ENCODE results near the gene NTM.

NTM gene

GRCh38 chr11:131923309-131923708 is 552.9 kb downstream of the NTM start:
- Histone ChIP-seq H3K27me3 (ENCODE audit: control insufficient read depth in 1 of 2, insufficient read depth in 2 of 2, low read length in 2 of 2) (no peaks in the 10 kb centered on the region), H3K4me3 (ENCODE audit: low read depth in 1 of 2, low read length in 2 of 2) (no peak overlapping the region), H3K9ac (ENCODE audit: low read length) (no peak overlapping the region), H3K4me1 (ENCODE audit: insufficient read depth, low read length) (peaks cover 18% of the 10 kb centered on the region), H3K36me3 (ENCODE audit: insufficient read depth, low read length) (no peaks in the 10 kb centered on the region), H3K9me3 (ENCODE audit: low read length) (no peaks in the 10 kb centered on the region), H3K27ac (ENCODE audit: low read depth, low read length) (no peak overlapping the region)

DNA sequence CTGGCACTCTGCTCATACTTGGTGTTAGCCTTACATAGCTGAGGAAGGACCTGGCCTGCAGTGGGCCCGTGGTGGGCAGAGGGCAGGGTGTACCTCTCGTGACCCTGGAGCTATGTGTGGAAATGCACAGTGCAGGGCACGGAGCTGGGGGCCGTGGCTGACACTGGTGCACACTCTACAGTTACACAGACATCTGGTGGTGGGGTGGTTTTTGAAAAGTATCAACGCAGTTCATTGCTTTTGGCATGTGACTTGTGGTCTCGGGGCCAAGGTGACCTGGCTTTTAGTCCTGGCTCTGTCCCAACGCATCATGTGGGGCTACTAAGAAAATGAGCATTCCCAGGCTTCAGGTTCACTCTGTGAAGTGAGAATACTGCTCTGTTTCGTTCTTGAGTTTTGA is 553.6 kb downstream of the NTM start:
- no peak overlapping the region for H3K4me3 ChIP-seq (ENCODE audit: low read depth in 1 of 2, low read length in 2 of 2)
- H3K9me3 ChIP-seq (ENCODE audit: low read length), result no peaks in the 10 kb centered on the region
- no peak overlapping the region for H3K9ac ChIP-seq (ENCODE audit: low read length)
- no peaks in the 10 kb centered on the region for H3K36me3 ChIP-seq (ENCODE audit: insufficient read depth, low read length)
- H3K4me1 ChIP-seq (ENCODE audit: insufficient read depth, low read length), result peaks cover 18% of the 10 kb centered on the region
- H3K27ac ChIP-seq (ENCODE audit: low read depth, low read length), result no peak overlapping the region
- H3K27me3 ChIP-seq (ENCODE audit: control insufficient read depth in 1 of 2, insufficient read depth in 2 of 2, low read length in 2 of 2), result no peaks in the 10 kb centered on the region

- Histone ChIP-seq H3K27ac (ENCODE audit: low read depth, low read length) (no peak overlapping the region), H3K27me3 (ENCODE audit: control insufficient read depth in 1 of 2, insufficient read depth in 2 of 2, low read length in 2 of 2) (no peaks in the 10 kb centered on the region), H3K36me3 (ENCODE audit: insufficient read depth, low read length) (no peaks in the 10 kb centered on the region), H3K9ac (ENCODE audit: low read length) (no peak overlapping the region), H3K4me3 (ENCODE audit: low read depth in 1 of 2, low read length in 2 of 2) (no peak overlapping the region), H3K9me3 (ENCODE audit: low read length) (no peaks in the 10 kb centered on the region), H3K4me1 (ENCODE audit: insufficient read depth, low read length) (peaks cover 18% of the 10 kb centered on the region)
Measured at GRCh38 chr11:131924457-131925201, 554.2 kb downstream of the NTM start.

GRCh38 chr11:131925829-131926228 is 555.4 kb downstream of the NTM start:
- no peak overlapping the region for H3K4me3 ChIP-seq (ENCODE audit: low read depth in 1 of 2, low read length in 2 of 2)
- H3K9me3 ChIP-seq (ENCODE audit: low read length), result no peaks in the 10 kb centered on the region
- H3K4me1 ChIP-seq (ENCODE audit: insufficient read depth, low read length), result peaks cover 18% of the 10 kb centered on the region

GRCh38 chr11:131928992-131929391 is 558.6 kb downstream of the NTM start:
- no peak overlapping the region for H3K27ac ChIP-seq (ENCODE audit: low read depth, low read length)
- H3K9me3 ChIP-seq (ENCODE audit: low read length), result no peaks in the 10 kb centered on the region
- H3K9ac ChIP-seq (ENCODE audit: low read length), result no peak overlapping the region
- H3K27me3 ChIP-seq (ENCODE audit: control insufficient read depth in 1 of 2, insufficient read depth in 2 of 2, low read length in 2 of 2), result no peaks in the 10 kb centered on the region
- H3K4me1 ChIP-seq (ENCODE audit: insufficient read depth, low read length), result peaks cover 10% of the 10 kb centered on the region
- H3K36me3 ChIP-seq (ENCODE audit: insufficient read depth, low read length), result no peaks in the 10 kb centered on the region
- no peak overlapping the region for H3K4me3 ChIP-seq (ENCODE audit: low read depth in 1 of 2, low read length in 2 of 2)

More at GRCh38 chr11:131925829-131926228, 555.4 kb downstream of the NTM start:
- no peaks in the 10 kb centered on the region for H3K36me3 ChIP-seq (ENCODE audit: insufficient read depth, low read length)
- H3K9ac ChIP-seq (ENCODE audit: low read length), result no peak overlapping the region
- H3K27me3 ChIP-seq (ENCODE audit: control insufficient read depth in 1 of 2, insufficient read depth in 2 of 2, low read length in 2 of 2), result no peaks in the 10 kb centered on the region
- H3K27ac ChIP-seq (ENCODE audit: low read depth, low read length), result no peak overlapping the region

DNA sequence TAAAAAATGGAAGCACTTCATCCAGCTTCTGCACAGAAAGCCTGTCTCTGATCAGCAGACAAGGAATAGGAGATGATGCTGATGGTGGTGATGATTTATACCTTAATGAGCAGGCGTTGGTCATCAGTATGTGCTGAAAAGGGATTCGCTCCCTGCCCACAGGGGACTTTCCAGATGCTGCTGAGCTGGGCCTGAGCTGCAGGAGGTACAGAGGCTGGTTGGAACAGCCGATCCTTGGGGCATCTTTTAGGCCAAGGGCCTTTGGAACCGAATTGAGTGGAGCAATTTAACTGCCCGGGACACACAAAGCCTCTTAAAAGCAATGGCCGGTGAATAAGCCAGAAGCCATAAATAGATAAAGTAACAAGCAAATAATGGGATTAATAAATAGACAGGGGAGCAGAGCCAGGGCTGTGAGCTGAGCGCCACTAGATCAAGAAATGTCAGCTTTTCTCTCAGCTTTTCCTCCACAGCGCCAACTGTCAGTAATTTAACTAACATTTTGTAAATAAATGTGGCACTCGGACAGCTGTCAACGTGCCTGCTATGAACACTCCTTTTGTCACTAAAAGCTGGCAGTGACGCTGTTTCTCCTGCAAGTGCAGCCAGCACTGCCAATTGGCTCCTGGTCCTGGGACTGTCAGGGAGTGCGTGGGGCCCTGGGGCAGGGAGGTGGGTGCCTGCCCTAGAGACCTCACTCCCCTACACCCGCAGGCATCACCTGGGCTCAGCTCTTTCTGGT is 562.3 kb downstream of the NTM start:
- Histone ChIP-seq H3K36me3 (ENCODE audit: insufficient read depth, low read length) (no peaks in the 10 kb centered on the region), H3K27ac (ENCODE audit: low read depth, low read length) (no peak overlapping the region), H3K4me3 (ENCODE audit: low read depth in 1 of 2, low read length in 2 of 2) (no peak overlapping the region), H3K9me3 (ENCODE audit: low read length) (no peaks in the 10 kb centered on the region), H3K9ac (ENCODE audit: low read length) (no peak overlapping the region), H3K27me3 (ENCODE audit: control insufficient read depth in 1 of 2, insufficient read depth in 2 of 2, low read length in 2 of 2) (no peaks in the 10 kb centered on the region), H3K4me1 (ENCODE audit: insufficient read depth, low read length) (no peaks in the 10 kb centered on the region)

- Histone ChIP-seq H3K4me3 (ENCODE audit: low read depth in 1 of 2, low read length in 2 of 2) (no peak overlapping the region), H3K9ac (ENCODE audit: low read length) (no peak overlapping the region), H3K27me3 (ENCODE audit: control insufficient read depth in 1 of 2, insufficient read depth in 2 of 2, low read length in 2 of 2) (no peaks in the 10 kb centered on the region), H3K36me3 (ENCODE audit: insufficient read depth, low read length) (no peaks in the 10 kb centered on the region), H3K27ac (ENCODE audit: low read depth, low read length) (no peak overlapping the region), H3K9me3 (ENCODE audit: low read length) (no peaks in the 10 kb centered on the region), H3K4me1 (ENCODE audit: insufficient read depth, low read length) (no peaks in the 10 kb centered on the region)
Measured at GRCh38 chr11:131934006-131934405, 563.6 kb downstream of the NTM start.

DNA sequence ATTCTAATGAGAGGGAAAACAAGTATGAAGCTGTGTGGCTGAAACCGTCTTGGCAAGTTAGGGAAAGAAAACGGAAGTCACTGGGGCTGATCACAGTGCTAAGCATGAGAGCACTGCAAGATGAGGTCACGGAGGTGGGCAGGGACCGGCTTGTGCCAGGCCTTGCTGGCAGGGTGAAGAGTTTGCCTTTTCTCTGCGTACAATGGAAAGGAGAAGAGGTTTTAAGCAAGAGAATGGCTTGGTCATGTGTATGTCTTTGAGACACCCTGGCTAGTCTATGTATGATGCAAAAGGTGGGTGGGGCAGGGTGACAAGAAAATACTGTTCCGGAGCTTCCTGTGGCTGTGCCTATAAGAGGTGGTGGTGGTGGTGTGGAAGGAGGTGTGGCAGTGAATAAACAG is 567.9 kb downstream of the NTM start:
- Histone ChIP-seq H3K4me1 (ENCODE audit: insufficient read depth, low read length) (no peaks in the 10 kb centered on the region), H3K4me3 (ENCODE audit: low read depth in 1 of 2, low read length in 2 of 2) (no peak overlapping the region), H3K9ac (ENCODE audit: low read length) (no peak overlapping the region), H3K27me3 (ENCODE audit: control insufficient read depth in 1 of 2, insufficient read depth in 2 of 2, low read length in 2 of 2) (no peaks in the 10 kb centered on the region), H3K9me3 (ENCODE audit: low read length) (no peaks in the 10 kb centered on the region), H3K36me3 (ENCODE audit: insufficient read depth, low read length) (no peaks in the 10 kb centered on the region), H3K27ac (ENCODE audit: low read depth, low read length) (no peak overlapping the region)

GRCh38 chr11:131940126-131940525 is 569.7 kb downstream of the NTM start:
- no peaks in the 10 kb centered on the region for H3K9me3 ChIP-seq (ENCODE audit: low read length)
- H3K4me3 ChIP-seq (ENCODE audit: low read depth in 1 of 2, low read length in 2 of 2), result no peak overlapping the region
- H3K27me3 ChIP-seq (ENCODE audit: control insufficient read depth in 1 of 2, insufficient read depth in 2 of 2, low read length in 2 of 2), result no peaks in the 10 kb centered on the region
- no peaks in the 10 kb centered on the region for H3K36me3 ChIP-seq (ENCODE audit: insufficient read depth, low read length)
- no peak overlapping the region for H3K27ac ChIP-seq (ENCODE audit: low read depth, low read length)
- H3K9ac ChIP-seq (ENCODE audit: low read length), result no peak overlapping the region
- H3K4me1 ChIP-seq (ENCODE audit: insufficient read depth, low read length), result no peaks in the 10 kb centered on the region

GRCh38 chr11:131942878-131943277 is 572.5 kb downstream of the NTM start:
- no peaks in the 10 kb centered on the region for H3K4me1 ChIP-seq (ENCODE audit: insufficient read depth, low read length)
- H3K36me3 ChIP-seq (ENCODE audit: insufficient read depth, low read length), result no peaks in the 10 kb centered on the region
- no peak overlapping the region for H3K4me3 ChIP-seq (ENCODE audit: low read depth in 1 of 2, low read length in 2 of 2)
- no peaks in the 10 kb centered on the region for H3K27me3 ChIP-seq (ENCODE audit: control insufficient read depth in 1 of 2, insufficient read depth in 2 of 2, low read length in 2 of 2)
- H3K9me3 ChIP-seq (ENCODE audit: low read length), result no peaks in the 10 kb centered on the region
- H3K9ac ChIP-seq (ENCODE audit: low read length), result no peak overlapping the region
- H3K27ac ChIP-seq (ENCODE audit: low read depth, low read length), result no peak overlapping the region

DNA sequence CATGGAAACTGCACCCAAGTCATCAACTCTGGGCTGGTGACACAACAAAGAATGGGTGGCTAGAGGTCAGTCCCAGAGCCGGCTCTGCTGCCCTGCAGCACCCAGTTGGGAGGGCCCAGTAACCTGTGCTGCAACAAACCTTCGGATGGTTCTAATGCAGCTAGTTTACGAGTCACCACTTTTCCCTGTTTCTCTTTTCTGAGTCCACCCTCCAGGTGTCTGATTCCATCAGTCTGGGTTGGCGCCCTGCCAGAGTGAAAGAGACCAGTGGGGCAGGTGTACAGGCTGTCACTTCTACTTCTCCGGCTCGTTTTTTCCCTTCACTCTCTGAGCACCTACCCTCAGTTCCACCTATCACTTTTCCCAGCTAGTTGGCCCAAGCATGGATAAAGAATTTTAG is 572.9 kb downstream of the NTM start:
- Histone ChIP-seq H3K36me3 (ENCODE audit: insufficient read depth, low read length) (no peaks in the 10 kb centered on the region), H3K4me3 (ENCODE audit: low read depth in 1 of 2, low read length in 2 of 2) (no peak overlapping the region), H3K9ac (ENCODE audit: low read length) (no peak overlapping the region), H3K27me3 (ENCODE audit: control insufficient read depth in 1 of 2, insufficient read depth in 2 of 2, low read length in 2 of 2) (no peaks in the 10 kb centered on the region), H3K9me3 (ENCODE audit: low read length) (no peaks in the 10 kb centered on the region), H3K4me1 (ENCODE audit: insufficient read depth, low read length) (no peaks in the 10 kb centered on the region), H3K27ac (ENCODE audit: low read depth, low read length) (no peak overlapping the region)

DNA sequence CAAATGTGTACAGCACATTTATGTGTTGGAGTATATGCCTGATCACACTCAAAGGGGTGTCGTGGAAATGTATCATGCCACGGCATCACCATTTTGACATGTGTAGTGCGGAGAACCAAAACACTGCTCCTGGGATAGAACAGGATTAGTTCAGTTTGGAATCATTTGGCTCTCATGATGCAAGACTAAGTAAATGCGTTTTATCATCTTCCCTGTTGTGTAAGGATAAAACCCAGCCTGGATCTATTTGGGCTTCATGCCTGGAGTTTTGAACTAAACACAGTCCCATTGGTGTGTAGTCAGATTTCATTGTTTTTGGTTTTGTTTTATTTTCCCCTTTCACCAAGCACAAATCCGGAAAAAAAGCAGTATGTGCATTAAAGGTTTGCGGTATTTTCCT is 574.3 kb downstream of the NTM start:
- Histone ChIP-seq H3K4me3 (ENCODE audit: low read depth in 1 of 2, low read length in 2 of 2) (no peak overlapping the region), H3K27ac (ENCODE audit: low read depth, low read length) (no peak overlapping the region), H3K36me3 (ENCODE audit: insufficient read depth, low read length) (no peaks in the 10 kb centered on the region), H3K4me1 (ENCODE audit: insufficient read depth, low read length) (no peaks in the 10 kb centered on the region), H3K9me3 (ENCODE audit: low read length) (no peaks in the 10 kb centered on the region), H3K9ac (ENCODE audit: low read length) (no peak overlapping the region), H3K27me3 (ENCODE audit: control insufficient read depth in 1 of 2, insufficient read depth in 2 of 2, low read length in 2 of 2) (no peaks in the 10 kb centered on the region)
